ENCODE measurements around the gene WSCD2. TPM values are rescaled to one million over a fixed set of nuclear protein-coding genes. Genes with fewer than 3 reads are reported as not detected.

The WSCD2 gene
- total RNA-seq, 2 donors from 2014 or later: 0.26 to 1.3 TPM

DNA sequence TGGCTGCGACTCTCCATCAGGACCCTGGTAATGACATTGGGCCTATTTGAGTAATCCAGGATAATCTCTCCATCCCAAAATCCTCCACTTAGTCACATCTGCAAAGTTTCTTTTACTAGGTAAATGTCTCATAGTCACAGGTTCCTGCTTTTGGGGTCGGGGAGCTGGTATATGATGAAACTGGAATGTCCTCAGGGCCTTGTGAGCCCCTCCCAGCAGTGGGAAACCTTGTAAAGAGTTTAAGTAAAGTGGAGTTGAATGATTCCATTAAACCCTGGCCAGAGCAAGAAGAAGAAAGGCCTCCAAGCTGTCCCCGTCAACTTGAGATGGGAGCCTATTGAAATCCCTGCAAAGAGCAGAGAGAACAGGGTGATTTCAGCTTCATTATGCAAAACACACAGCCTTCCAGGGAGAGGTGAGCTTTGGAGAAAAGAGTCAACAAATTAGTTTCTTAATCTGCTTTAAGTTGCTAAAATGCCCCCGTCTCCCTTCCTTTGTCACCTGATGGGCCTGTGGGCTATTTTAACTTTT lies 12.6 kb downstream of the WSCD2 start:
- WGBS, 2 donors: 54 to 64% methylated on average over 4 of the region's 4 CpGs
- Histone ChIP-seq H3K4me3 (no peak overlapping the region), H3K27me3 (no peaks in the 10 kb centered on the region), H3K36me3 (replicated peaks in 1 of 2; ENCODE audit: insufficient read depth in 1 of 2, low read depth in 2 of 2) (no peaks in the 10 kb centered on the region), H3K27ac (no peak overlapping the region), H3K4me1 (no peaks in the 10 kb centered on the region), H3K9me3 (no peaks in the 10 kb centered on the region)
- ATAC-seq (no peak), DNase-seq (no peak)
- TF ChIP-seq POLR2A (IDR thresholded peaks at IDR 0.05) (no peak), CTCF (IDR thresholded peaks at IDR 0.05) (no peak)
- intact Hi-C loops (cut with DNase I): no loop called here

GRCh38 chr12:108143144-108143543 lies 14.1 kb downstream of the WSCD2 start:
- Histone ChIP-seq H3K9me3 (no peaks in the 10 kb centered on the region), H3K4me3 (no peak overlapping the region), H3K27ac (no peak overlapping the region), H3K4me1 (no peaks in the 10 kb centered on the region), H3K27me3 (no peaks in the 10 kb centered on the region), H3K36me3 (replicated peaks in 1 of 2; ENCODE audit: insufficient read depth in 1 of 2, low read depth in 2 of 2) (no peaks in the 10 kb centered on the region)
- no peak for ATAC-seq
- TF ChIP-seq POLR2A (IDR thresholded peaks at IDR 0.05): no peak
- no peak for TF ChIP-seq CTCF (IDR thresholded peaks at IDR 0.05)
- intact Hi-C loops (cut with DNase I): no loop called here
- no peak for DNase-seq
- WGBS, 2 donors: 0 to 19% methylated on average over 1 of the region's 1 CpG

- intact Hi-C loops (cut with DNase I): no loop called here
- no peak overlapping the region for H3K27ac ChIP-seq
- DNase-seq (no peak), ATAC-seq (no peak)
- no peaks in the 10 kb centered on the region for H3K9me3 ChIP-seq
- no peak overlapping the region for H3K4me3 ChIP-seq
- H3K36me3 ChIP-seq (replicated peaks in 1 of 2; ENCODE audit: insufficient read depth in 1 of 2, low read depth in 2 of 2): no peaks in the 10 kb centered on the region
- 54 to 64% methylated on average over 8 of the region's 8 CpGs for WGBS, 2 donors
- no peak for TF ChIP-seq POLR2A (IDR thresholded peaks at IDR 0.05)
- TF ChIP-seq CTCF (IDR thresholded peaks at IDR 0.05): no peak
- H3K4me1 ChIP-seq: no peaks in the 10 kb centered on the region
- no peaks in the 10 kb centered on the region for H3K27me3 ChIP-seq
Measured at GRCh38 chr12:108144080-108144479, 15.0 kb downstream of the WSCD2 start.

GRCh38 chr12:108145011-108145410 lies 15.9 kb downstream of the WSCD2 start:
- no peak for TF ChIP-seq CTCF (IDR thresholded peaks at IDR 0.05)
- TF ChIP-seq POLR2A (IDR thresholded peaks at IDR 0.05): no peak
- WGBS, 2 donors: 46 to 61% methylated on average over 2 of the region's 2 CpGs
- Histone ChIP-seq H3K9me3 (no peaks in the 10 kb centered on the region), H3K4me3 (no peak overlapping the region), H3K27ac (no peak overlapping the region), H3K4me1 (no peaks in the 10 kb centered on the region), H3K27me3 (no peaks in the 10 kb centered on the region), H3K36me3 (replicated peaks in 1 of 2; ENCODE audit: insufficient read depth in 1 of 2, low read depth in 2 of 2) (no peaks in the 10 kb centered on the region)
- DNase-seq (no peak), ATAC-seq (no peak)
- intact Hi-C loops (cut with DNase I): no loop called here

Measured in body of pancreas (tissue), 4 donors.